SK-N-SH (cell line): ENCODE measurements around the gene TBL3. TPM values are rescaled to one million over a fixed set of nuclear protein-coding genes. Genes with fewer than 3 reads are reported as not detected.

Experiments
- CTCF ChIA-PET: fragments of 300-600, 350-600 bp; formaldehyde crosslinking; extraction: SDS; loops from one replicate; lab custom pipeline; 2021; lab: Yijun Ruan, JAX
- POLR2A ChIA-PET: fragments of 350-600 bp; sonication (Branson Sonifier 250); formaldehyde crosslinking; extraction: SDS; loops from one replicate; lab custom pipeline; 2020; ENCODE audit warnings: antibody characterized with exemption, inconsistent platforms; lab: Yijun Ruan, JAX
- DNase-seq: peaks from one replicate; pipeline ENCODE4 v3.0.0; 2012
- H2AFZ ChIP-seq: fragments of 200-600 bp; sonication (generic); 2 replicates; pipeline ENCODE4 v1.8.1; 2016; ENCODE audit warnings: antibody characterized with exemption, mild to moderate bottlenecking, low read depth
- H3F3A ChIP-seq: fragments of 200-600 bp; sonication (generic); replicated peaks from 2 replicates; pipeline ENCODE3; 2016; ENCODE audit warnings: antibody characterized with exemption, mild to moderate bottlenecking; ENCODE audit not compliant: insufficient read depth
- H3K27ac ChIP-seq, 2 experiments: fragments of 200-500 bp in 1 of 2; fragments of 200-600 bp in 1 of 2; sonication (Bioruptor generic) in 1 of 2; sonication (generic), shearing (Covaris generic) in 1 of 2; 2 replicates each; pipeline versions ENCODE4 v1.5.1 to v1.6.1; 2014 to 2016; ENCODE audit warnings: low read depth in 2 of 2, inconsistent platforms in 1 of 2, low read length in 1 of 2, mild to moderate bottlenecking in 1 of 2, mixed read lengths in 1 of 2
- H3K27me3 ChIP-seq: fragments of 200-600 bp; sonication (generic), shearing (Covaris generic); 2 replicates; pipeline ENCODE4 v1.6.1; 2016; ENCODE audit warnings: mixed run types; ENCODE audit not compliant: insufficient read depth
- H3K36me3 ChIP-seq, 2 experiments: fragments of 200-500 bp in 1 of 2; fragments of 200-600 bp in 1 of 2; sonication (Bioruptor generic) in 1 of 2; sonication (generic) in 1 of 2; replicated peaks in 1 of 2; 2 replicates each; pipeline versions ENCODE3 to v1.5.1; 2014 to 2016; ENCODE audit warnings: low read length in 1 of 2, mild to moderate bottlenecking in 1 of 2; ENCODE audit not compliant: insufficient read depth in 2 of 2, control insufficient read depth in 1 of 2
- H3K4me1 ChIP-seq, 2 experiments: fragments of 200-500 bp in 1 of 2; fragments of 200-600 bp in 1 of 2; sonication (Bioruptor generic) in 1 of 2; sonication (generic), shearing (Covaris generic) in 1 of 2; 2 replicates each; pipeline versions ENCODE4 v1.5.1 to v1.6.1; 2014 to 2016; ENCODE audit warnings: low read depth in 1 of 2, low read length in 1 of 2, mixed run types in 1 of 2; ENCODE audit not compliant: insufficient read depth in 2 of 2, control insufficient read depth in 1 of 2
- H3K4me2 ChIP-seq: fragments of 200-600 bp; sonication (generic), shearing (Covaris generic); 2 replicates; pipeline ENCODE4 v1.6.1; 2017; ENCODE audit warnings: mixed run types
- H3K4me3 ChIP-seq, 2 experiments: fragments of 200-500 bp in 1 of 2; fragments of 200-600 bp in 1 of 2; sonication (Bioruptor generic) in 1 of 2; sonication (generic), shearing (Covaris generic) in 1 of 2; 2 replicates each; pipeline versions ENCODE4 v1.5.1 to v1.8.1; 2014 to 2016; ENCODE audit warnings: low read depth in 2 of 2, inconsistent platforms in 1 of 2, low read length in 1 of 2, mild to moderate bottlenecking in 1 of 2, mixed read lengths in 1 of 2, moderate library complexity in 1 of 2
- H3K79me2 ChIP-seq: fragments of 200-600 bp; sonication (generic); 2 replicates; pipeline ENCODE4 v1.8.1; 2017; ENCODE audit warnings: mild to moderate bottlenecking; ENCODE audit not compliant: insufficient read depth
- H3K9ac ChIP-seq: fragments of 200-600 bp; sonication (generic); 2 replicates; pipeline ENCODE4 v1.6.1; 2017; ENCODE audit warnings: mixed run types
- H3K9me2 ChIP-seq: fragments of 200-600 bp; sonication (generic); 2 replicates; pipeline ENCODE4 v1.6.1; 2017; ENCODE audit warnings: mixed run types
- H3K9me3 ChIP-seq: fragments of 200-600 bp; sonication (generic); 2 replicates; pipeline ENCODE4 v1.6.1; 2017; ENCODE audit warnings: mixed run types, mild to moderate bottlenecking, moderate library complexity
- H4K20me1 ChIP-seq: fragments of 200-600 bp; sonication (generic); 2 replicates; pipeline ENCODE4 v1.6.1; 2017; ENCODE audit warnings: mild to moderate bottlenecking, mixed run types; ENCODE audit not compliant: insufficient read depth
- CTCF ChIP-seq: fragments of 200-600 bp; sonication (generic); IDR thresholded peaks from 2 replicates; pipeline ENCODE4 v1.6.1; 2017; ENCODE audit warnings: antibody characterized with exemption, mild to moderate bottlenecking, moderate library complexity
- ELF1 ChIP-seq: IDR thresholded peaks from 2 replicates; pipeline ENCODE4 v1.4.0; 2012
- EP300 ChIP-seq, 2 experiments: IDR thresholded peaks; 2 replicates each; pipeline versions ENCODE4 v1.4.0 to v1.6.1; 2012; ENCODE audit warnings: borderline replicate concordance in 1 of 2, low read depth in 1 of 2, low read length in 1 of 2
- FOSL2 ChIP-seq: IDR thresholded peaks from 2 replicates; pipeline ENCODE4 v1.4.0; 2012; ENCODE audit warnings: low read depth, mild to moderate bottlenecking, moderate library complexity, borderline replicate concordance
- FOXJ3 ChIP-seq: sonication (generic); formaldehyde crosslinking; IDR thresholded peaks from 2 replicates; pipeline ENCODE4 v1.5.1; 2020; ENCODE audit warnings: mild to moderate bottlenecking, missing genetic modification reagents
- GATA2 ChIP-seq: sonication (generic); formaldehyde crosslinking; IDR thresholded peaks from 2 replicates; pipeline ENCODE4 v1.5.0; 2020; ENCODE audit warnings: mild to moderate bottlenecking, missing genetic modification reagents
- JUND ChIP-seq: IDR thresholded peaks from 2 replicates; pipeline ENCODE4 v1.4.0; 2012
- MAX ChIP-seq: IDR thresholded peaks from 2 replicates; pipeline ENCODE4 v1.4.0; 2012; ENCODE audit warnings: low read depth
- MEF2A ChIP-seq: IDR thresholded peaks from 2 replicates; pipeline ENCODE4 v1.4.0; 2012; ENCODE audit warnings: low read depth, borderline replicate concordance
- MXI1 ChIP-seq: IDR thresholded peaks from 2 replicates; pipeline ENCODE4 v1.6.1; 2012; ENCODE audit warnings: mild to moderate bottlenecking, low read depth, low read length, improper control_type of control experiment
- NRF1 ChIP-seq: IDR thresholded peaks from 2 replicates; pipeline ENCODE4 v1.6.1; 2012; ENCODE audit warnings: low read depth, mild to moderate bottlenecking, low read length
- RFX5 ChIP-seq: IDR thresholded peaks from 2 replicates; pipeline ENCODE4 v1.6.1; 2012; ENCODE audit warnings: mild to moderate bottlenecking, improper control_type of control experiment, low read length
- RXRA ChIP-seq: IDR thresholded peaks from 2 replicates; pipeline ENCODE4 v1.4.0; 2012; ENCODE audit warnings: low read depth, mild to moderate bottlenecking, borderline replicate concordance
- SIN3A ChIP-seq: IDR thresholded peaks from 2 replicates; pipeline ENCODE4 v1.6.1; 2012; ENCODE audit warnings: low read depth, mild to moderate bottlenecking, low read length, moderate library complexity, borderline replicate concordance
- TAF1 ChIP-seq: IDR thresholded peaks from 2 replicates; pipeline ENCODE4 v1.6.1; 2012; ENCODE audit warnings: low read depth, mild to moderate bottlenecking, low read length, moderate library complexity, borderline replicate concordance
- TEAD4 ChIP-seq: IDR thresholded peaks from 2 replicates; pipeline ENCODE4 v1.4.0; 2012; ENCODE audit warnings: mild to moderate bottlenecking, borderline replicate concordance; ENCODE audit not compliant: insufficient read depth
- WGBS: methylation state at CpG from one replicate; pipeline ENCODE4 v1.1.6; 2017; ENCODE audit warnings: low lambda C conversion rate; 5-methylcytosine and 5-hydroxymethylcytosine counted together
- polyA plus RNA-seq, 3 experiments: library from polyadenylated mRNA; depleted of rRNA; stranded (reverse); fragments of >200 nt; gene quantifications; 2 replicates each; pipeline ENCODE4 v1.2.3, GENCODE V29; 2012
- TF ChIP-seq, protein P1 (sequence below): fragments of 150-350 bp; IDR thresholded peaks from 2 replicates; pipeline ENCODE4 v1.6.1; 2017; ENCODE audit warnings: antibody characterized with exemption, low read length, low read depth, borderline replicate concordance
- TF ChIP-seq, protein P2 (sequence below): IDR thresholded peaks from 2 replicates; pipeline ENCODE4 v1.4.0; 2012; ENCODE audit warnings: low read depth, borderline replicate concordance

Gene TBL3
- polyA plus RNA-seq, 1 of the 3 experiments (the other 2 are of a cell fraction): 37.1 TPM

DNA sequence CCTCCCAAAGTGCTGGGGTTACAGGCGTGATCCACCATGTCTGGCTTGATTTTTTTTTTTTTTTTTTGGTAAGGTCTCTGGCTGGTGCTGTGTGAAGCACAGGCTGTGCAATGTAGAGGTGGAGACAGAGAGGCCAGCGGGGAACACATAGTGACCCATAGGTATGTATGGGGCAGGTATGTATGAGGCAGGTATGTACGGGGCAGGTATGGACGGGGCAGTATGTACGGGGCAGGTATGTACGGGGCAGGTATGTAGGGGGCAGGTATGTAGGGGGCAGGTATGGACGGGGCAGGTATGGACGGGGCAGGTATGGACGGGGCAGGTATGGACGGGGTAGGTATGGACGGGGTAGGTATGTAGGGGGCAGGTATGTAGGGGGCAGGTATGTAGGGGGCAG, 22.3 kb upstream of the TBL3 start:
- no peaks in the 10 kb centered on the region for H3K9me2 ChIP-seq
- ChIA-PET POLR2A (no interaction called here), CTCF (interaction anchor here (1.1 kb wide), 1 partner anchor 9 kb away, joined by 5 read pairs; no protein-coding TSS in a partner anchor)
- H3K4me3 ChIP-seq: no peak overlapping the region
- no peak overlapping the region for H3K4me2 ChIP-seq
- 79% methylated on average over 11 of the region's 11 CpGs for WGBS
- DNase-seq: no peak
- H4K20me1 ChIP-seq: no peaks in the 10 kb centered on the region
- no peaks in the 10 kb centered on the region for H3K36me3 ChIP-seq
- H3K27me3 ChIP-seq: no peaks in the 10 kb centered on the region
- no peak overlapping the region for H3K9ac ChIP-seq
- H3K9me3 ChIP-seq: no peaks in the 10 kb centered on the region
- H3F3A ChIP-seq: no peaks in the 10 kb centered on the region
- H3K4me1 ChIP-seq: peaks cover 0 to 5% of the 10 kb centered on the region in 2 experiments; a peak in 1 of 4 replicates
- no peaks in the 10 kb centered on the region for H3K79me2 ChIP-seq
- TF ChIP-seq SIN3A (no peak), FOXJ3 (CRISPR knock-in tag) (no peak), MAX (no peak), ELF1 (no peak), TEAD4 (no peak), FOSL2 (no peak), CTCF (no peak), NRF1 (no peak), RXRA (no peak), MEF2A (no peak), TAF1 (no peak), RFX5 (no peak), EP300 (IDR thresholded peaks at IDR 0.05; ENCODE audit: borderline replicate concordance in 1 of 2, low read depth in 1 of 2, low read length in 1 of 2) (no peak), MXI1 (no peak), GATA2 (CRISPR knock-in tag) (no peak), JUND (no peak)
- TF ChIP-seq, protein P1, sequence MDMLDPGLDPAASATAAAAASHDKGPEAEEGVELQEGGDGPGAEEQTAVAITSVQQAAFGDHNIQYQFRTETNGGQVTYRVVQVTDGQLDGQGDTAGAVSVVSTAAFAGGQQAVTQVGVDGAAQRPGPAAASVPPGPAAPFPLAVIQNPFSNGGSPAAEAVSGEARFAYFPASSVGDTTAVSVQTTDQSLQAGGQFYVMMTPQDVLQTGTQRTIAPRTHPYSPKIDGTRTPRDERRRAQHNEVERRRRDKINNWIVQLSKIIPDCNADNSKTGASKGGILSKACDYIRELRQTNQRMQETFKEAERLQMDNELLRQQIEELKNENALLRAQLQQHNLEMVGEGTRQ: no peak
- TF ChIP-seq, protein P2, sequence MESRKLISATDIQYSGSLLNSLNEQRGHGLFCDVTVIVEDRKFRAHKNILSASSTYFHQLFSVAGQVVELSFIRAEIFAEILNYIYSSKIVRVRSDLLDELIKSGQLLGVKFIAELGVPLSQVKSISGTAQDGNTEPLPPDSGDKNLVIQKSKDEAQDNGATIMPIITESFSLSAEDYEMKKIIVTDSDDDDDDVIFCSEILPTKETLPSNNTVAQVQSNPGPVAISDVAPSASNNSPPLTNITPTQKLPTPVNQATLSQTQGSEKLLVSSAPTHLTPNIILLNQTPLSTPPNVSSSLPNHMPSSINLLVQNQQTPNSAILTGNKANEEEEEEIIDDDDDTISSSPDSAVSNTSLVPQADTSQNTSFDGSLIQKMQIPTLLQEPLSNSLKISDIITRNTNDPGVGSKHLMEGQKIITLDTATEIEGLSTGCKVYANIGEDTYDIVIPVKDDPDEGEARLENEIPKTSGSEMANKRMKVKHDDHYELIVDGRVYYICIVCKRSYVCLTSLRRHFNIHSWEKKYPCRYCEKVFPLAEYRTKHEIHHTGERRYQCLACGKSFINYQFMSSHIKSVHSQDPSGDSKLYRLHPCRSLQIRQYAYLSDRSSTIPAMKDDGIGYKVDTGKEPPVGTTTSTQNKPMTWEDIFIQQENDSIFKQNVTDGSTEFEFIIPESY: no peak
- H3K27ac ChIP-seq: no peak overlapping the region
- no peak overlapping the region for H2AFZ ChIP-seq
